Loucy (cell line): ENCODE results near the gene DGCR6L.
A peak's percentile ranks its signal among the peaks of the same experiment; 100 is the strongest.
"Not testable (repeated sequence)": the region's sequence is repeated elsewhere in the genome, so short reads cannot be mapped to it uniquely, and the experiment has no call there.

Source experiments
- H2AFZ ChIP-seq: fragments of 200-600 bp; sonication (generic); 2 replicates; pipeline ENCODE4 v1.6.0; 2016; ENCODE audit warnings: antibody characterized with exemption, mild to moderate bottlenecking, low read length, moderate library complexity
- H3F3A ChIP-seq: fragments of 200-600 bp; 2 replicates; pipeline ENCODE4 v1.6.0; 2016; ENCODE audit warnings: antibody characterized with exemption, low read depth, mild to moderate bottlenecking
- H3K27me3 ChIP-seq: fragments of 200-600 bp; sonication (generic); 2 replicates; pipeline ENCODE4 v1.6.1; 2014; ENCODE audit warnings: low read length, mild to moderate bottlenecking; ENCODE audit not compliant: insufficient read depth, poor library complexity, severe bottlenecking
- H3K36me3 ChIP-seq: fragments of 200-600 bp; sonication (generic); 2 replicates; pipeline ENCODE4 v1.6.1; 2016; ENCODE audit warnings: low read length; ENCODE audit not compliant: insufficient read depth
- H3K4me1 ChIP-seq: fragments of 200-600 bp; sonication (generic); 2 replicates; pipeline ENCODE4 v1.5.1; 2014; ENCODE audit warnings: low read length, mild to moderate bottlenecking; ENCODE audit not compliant: insufficient read depth, poor library complexity, severe bottlenecking
- H3K4me2 ChIP-seq: fragments of 200-600 bp; sonication (generic); 2 replicates; pipeline ENCODE4 v1.6.0; 2014; ENCODE audit warnings: antibody characterized with exemption, low read length, low read depth, mild to moderate bottlenecking; ENCODE audit not compliant: poor library complexity, severe bottlenecking
- H3K4me3 ChIP-seq: fragments of 200-600 bp; sonication (generic); 2 replicates; pipeline ENCODE4 v1.5.1; 2014; ENCODE audit warnings: low read length, mild to moderate bottlenecking, mixed read lengths; ENCODE audit not compliant: poor library complexity, severe bottlenecking
- H3K79me2 ChIP-seq: fragments of 200-600 bp; sonication (generic); 2 replicates; pipeline ENCODE4 v1.6.1; 2014; ENCODE audit warnings: low read length; ENCODE audit not compliant: insufficient read depth
- H3K9ac ChIP-seq: fragments of 200-600 bp; sonication (generic); 2 replicates; pipeline ENCODE4 v1.6.0; 2014; ENCODE audit warnings: mild to moderate bottlenecking, low read depth, low read length, moderate library complexity; ENCODE audit not compliant: poor library complexity, severe bottlenecking
- H3K9me2 ChIP-seq: fragments of 200-600 bp; sonication (generic); replicated peaks from 2 replicates; pipeline ENCODE4 v1.6.1; 2016; ENCODE audit warnings: low read depth, low read length, mixed read lengths
- H3K9me3 ChIP-seq: fragments of 200-600 bp; sonication (generic); 2 replicates; pipeline ENCODE4 v1.6.1; 2014; ENCODE audit warnings: mild to moderate bottlenecking, antibody characterized with exemption, low read length, low read depth; ENCODE audit not compliant: insufficient read depth
- H4K20me1 ChIP-seq: fragments of 200-600 bp; sonication (generic); 2 replicates; pipeline ENCODE4 v1.6.0; 2014; ENCODE audit warnings: antibody characterized with exemption, low read length, mild to moderate bottlenecking; ENCODE audit not compliant: insufficient read depth, poor library complexity, severe bottlenecking
- CTCF ChIP-seq: fragments of 200-600 bp; sonication (generic); conservative IDR thresholded peaks from 2 replicates; pipeline ENCODE4 v1.5.1; 2014; ENCODE audit warnings: mild to moderate bottlenecking, antibody characterized with exemption, low read length
- EZH2phosphoT487 ChIP-seq: fragments of 200-600 bp; IDR thresholded peaks from 2 replicates; pipeline ENCODE4 v1.6.1; 2018; ENCODE audit warnings: antibody characterized with exemption, mild to moderate bottlenecking, moderate library complexity, borderline replicate concordance

The DGCR6L gene

DNA sequence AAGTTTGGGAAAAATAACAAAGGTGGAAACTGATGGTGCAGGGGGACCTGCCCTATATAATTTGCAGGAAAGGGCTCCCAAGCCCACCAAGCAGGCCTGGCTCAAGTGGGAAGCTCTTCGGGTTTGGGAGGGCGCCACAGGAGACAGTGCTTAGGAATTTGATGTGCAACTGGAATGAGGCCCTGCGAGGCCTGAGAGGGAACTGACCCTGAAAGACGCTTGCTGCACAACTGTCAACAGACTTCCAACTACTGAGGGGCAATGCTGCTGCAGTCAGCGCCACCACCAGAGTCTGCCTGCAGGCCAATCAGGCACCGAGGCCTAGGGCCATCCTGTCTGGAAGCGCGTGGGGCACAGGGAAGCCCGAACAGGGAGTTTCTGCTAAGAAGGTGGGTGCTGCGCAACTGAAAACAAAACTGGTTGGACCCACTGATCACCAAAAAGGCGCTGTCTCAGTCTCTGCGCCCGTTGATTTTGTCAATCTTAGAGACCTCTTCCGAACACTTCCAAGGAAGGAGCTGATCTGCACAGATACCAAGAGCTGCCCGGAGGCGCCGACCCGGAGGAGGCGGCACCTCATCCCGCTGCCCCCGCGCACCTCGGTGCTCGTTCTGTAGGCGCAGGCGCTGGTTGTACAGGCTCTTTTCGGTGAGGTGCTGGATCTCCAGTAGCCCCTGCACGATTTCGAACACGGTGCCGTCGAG is 667 bp downstream of the DGCR6L start:
- TF ChIP-seq CTCF (no peak), EZH2phosphoT487 (no peak)
- Histone ChIP-seq H2AFZ (peak overlapping the region; percentile 89; the same call in 1 of the 2 replicates), H3K9ac (peak overlapping the region; percentile 96), H3F3A (no peaks in the 10 kb centered on the region), H3K9me2 (no peaks in the 10 kb centered on the region), H3K4me3 (peak overlapping the region; percentile 88), H3K27me3 (no peaks in the 10 kb centered on the region), H3K9me3 (no peaks in the 10 kb centered on the region), H3K4me1 (peaks cover 24% of the 10 kb centered on the region), H4K20me1 (peaks cover 2% of the 10 kb centered on the region), H3K36me3 (no peaks in the 10 kb centered on the region), H3K4me2 (peak overlapping the region; percentile 79), H3K79me2 (peaks cover 32% of the 10 kb centered on the region)

DNA sequence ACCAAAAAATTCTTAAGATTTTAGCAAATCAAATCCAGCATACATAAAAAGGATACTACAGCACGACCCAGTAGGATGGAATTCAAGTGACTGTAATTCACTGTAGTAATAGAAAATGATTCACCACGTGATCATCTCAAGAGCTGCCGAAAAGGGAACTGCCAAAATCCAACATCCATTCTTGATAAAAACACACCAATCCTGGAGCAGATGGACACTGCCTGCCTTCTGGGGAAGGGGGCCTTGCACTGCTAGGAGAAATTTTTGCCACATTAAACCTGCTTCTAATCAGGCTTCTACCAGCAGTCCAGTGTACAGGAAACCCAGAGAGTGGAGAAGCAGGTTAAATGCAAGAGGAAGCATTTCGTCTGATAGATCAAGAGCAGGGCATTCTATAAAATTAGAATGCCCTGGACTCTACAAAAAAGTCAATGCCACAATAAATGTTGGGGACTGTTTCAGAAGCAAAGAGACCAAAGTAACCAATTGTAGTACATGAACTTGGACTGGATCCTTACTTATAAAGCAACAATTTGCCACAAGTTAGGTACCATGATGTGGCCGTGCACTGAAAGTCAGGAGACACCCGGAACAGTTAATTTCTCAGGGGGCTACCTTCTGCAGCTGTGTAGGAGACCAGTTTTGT is 1.7 kb downstream of the DGCR6L start:
- H3K36me3 ChIP-seq, H3K9me3 ChIP-seq, H3F3A ChIP-seq, H3K27me3 ChIP-seq, H2AFZ ChIP-seq, H4K20me1 ChIP-seq, H3K9me2 ChIP-seq: not testable (repeated sequence)
- H3K79me2 ChIP-seq = peaks cover 32% of the 10 kb centered on the region
- H3K4me2 ChIP-seq = peak overlapping the region; percentile 79
- H3K4me1 ChIP-seq = peaks cover 23% of the 10 kb centered on the region
- peak overlapping the region; percentile 88 for H3K4me3 ChIP-seq
- peak overlapping the region; percentile 96 for H3K9ac ChIP-seq

DNA sequence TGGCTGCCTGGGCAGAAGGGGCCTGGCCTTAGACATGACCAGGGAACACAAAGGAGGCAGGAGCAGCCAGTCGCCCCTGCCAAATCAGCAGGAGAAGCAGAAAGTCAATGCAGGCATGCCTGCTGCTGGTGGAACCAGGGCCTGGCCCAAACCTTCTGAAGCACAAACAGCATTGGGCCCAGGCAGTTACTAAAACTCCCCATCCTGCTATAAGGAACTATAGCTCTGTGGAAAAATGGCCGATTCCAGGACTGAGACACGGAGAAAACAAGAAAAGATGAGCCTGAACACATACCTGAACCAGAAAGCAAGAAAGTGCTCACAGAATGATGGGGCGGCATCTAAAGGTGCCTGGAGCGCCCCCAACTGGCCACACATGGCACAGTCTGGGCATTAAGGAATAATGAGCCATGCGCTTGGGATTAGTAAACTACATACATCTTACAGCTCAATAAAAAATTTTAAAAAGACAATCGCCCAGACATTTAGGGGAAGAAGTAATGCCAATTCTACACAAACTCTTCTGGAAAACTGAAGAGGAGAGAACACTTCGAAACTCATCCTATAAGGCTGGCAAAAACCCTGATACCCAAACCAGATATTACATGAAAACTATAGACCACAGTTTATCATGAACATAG is 2.3 kb downstream of the DGCR6L start:
- not testable (repeated sequence) for H3K9me3 ChIP-seq, H2AFZ ChIP-seq, H3F3A ChIP-seq, H3K27me3 ChIP-seq, H4K20me1 ChIP-seq, H3K36me3 ChIP-seq, H3K9me2 ChIP-seq
- H3K4me2 ChIP-seq = peak overlapping the region; percentile 79
- peaks cover 32% of the 10 kb centered on the region for H3K79me2 ChIP-seq
- peaks cover 19% of the 10 kb centered on the region for H3K4me1 ChIP-seq
- peak overlapping the region; percentile 69 for H3K9ac ChIP-seq
- H3K4me3 ChIP-seq = peak overlapping the region; percentile 88
- peak; percentile 66 for TF ChIP-seq CTCF
